ENCODE data around the gene TCTN1.
"Not testable (repeated sequence)": the region's sequence is repeated elsewhere in the genome, so short reads cannot be mapped to it uniquely, and the experiment has no call there.

DNA sequence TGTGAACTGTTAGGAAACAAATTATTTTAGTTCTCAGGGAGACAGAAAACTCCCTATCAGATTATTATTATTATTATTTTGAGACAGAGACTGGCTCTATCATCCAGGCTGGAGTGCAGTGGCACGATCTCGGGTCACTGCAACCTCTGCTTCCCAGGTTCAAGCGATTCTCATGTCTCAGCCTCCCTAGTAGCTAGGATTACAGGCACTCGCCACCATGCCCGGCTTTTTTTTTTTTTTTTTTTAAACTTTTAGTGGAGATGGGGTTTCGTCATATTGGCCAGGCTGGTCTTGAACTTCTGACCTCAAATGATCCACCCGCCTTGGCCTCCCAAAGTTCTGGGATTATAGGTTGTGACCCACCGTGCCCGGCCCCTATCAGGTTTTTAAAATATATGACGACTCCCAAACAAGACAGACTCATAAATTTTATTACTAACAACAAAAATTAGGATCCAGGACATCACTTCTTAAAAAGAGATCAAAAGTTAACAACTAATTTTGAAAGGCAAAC is 39.2 kb upstream of the TCTN1 start:
- TF ChIP-seq, protein P1, sequence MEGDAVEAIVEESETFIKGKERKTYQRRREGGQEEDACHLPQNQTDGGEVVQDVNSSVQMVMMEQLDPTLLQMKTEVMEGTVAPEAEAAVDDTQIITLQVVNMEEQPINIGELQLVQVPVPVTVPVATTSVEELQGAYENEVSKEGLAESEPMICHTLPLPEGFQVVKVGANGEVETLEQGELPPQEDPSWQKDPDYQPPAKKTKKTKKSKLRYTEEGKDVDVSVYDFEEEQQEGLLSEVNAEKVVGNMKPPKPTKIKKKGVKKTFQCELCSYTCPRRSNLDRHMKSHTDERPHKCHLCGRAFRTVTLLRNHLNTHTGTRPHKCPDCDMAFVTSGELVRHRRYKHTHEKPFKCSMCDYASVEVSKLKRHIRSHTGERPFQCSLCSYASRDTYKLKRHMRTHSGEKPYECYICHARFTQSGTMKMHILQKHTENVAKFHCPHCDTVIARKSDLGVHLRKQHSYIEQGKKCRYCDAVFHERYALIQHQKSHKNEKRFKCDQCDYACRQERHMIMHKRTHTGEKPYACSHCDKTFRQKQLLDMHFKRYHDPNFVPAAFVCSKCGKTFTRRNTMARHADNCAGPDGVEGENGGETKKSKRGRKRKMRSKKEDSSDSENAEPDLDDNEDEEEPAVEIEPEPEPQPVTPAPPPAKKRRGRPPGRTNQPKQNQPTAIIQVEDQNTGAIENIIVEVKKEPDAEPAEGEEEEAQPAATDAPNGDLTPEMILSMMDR (IDR thresholded peaks at IDR 0.05): not testable (repeated sequence)
- not testable (repeated sequence) for TF ChIP-seq EP300 (IDR thresholded peaks at IDR 0.05)

Measured in gastroesophageal sphincter (tissue), 3 donors.